Stimulated activated CD8-positive, alpha-beta memory T cell treated with anti-CD3 and anti-CD28 coated beads, Interleukin-12 subunit alpha, Interleukin-12 subunit beta, amount 100 ng/mL, for 4 hours (primary cell): ENCODE results near the gene OSCP1.
A peak's percentile ranks its signal among the peaks of the same experiment; 100 is the strongest.

Experiments
- DNase-seq: peaks from one replicate; pipeline ENCODE4 v3.0.0-alpha.2; 2020; ENCODE audit warnings: low read depth

Gene OSCP1

GRCh38 chr1:36475341-36475740 lies 25.1 kb upstream of the OSCP1 start:
- DNase-seq: no peak

- DNase-seq: no peak
Observed at GRCh38 chr1:36472656-36473055, 22.4 kb upstream of the OSCP1 start.

DNA sequence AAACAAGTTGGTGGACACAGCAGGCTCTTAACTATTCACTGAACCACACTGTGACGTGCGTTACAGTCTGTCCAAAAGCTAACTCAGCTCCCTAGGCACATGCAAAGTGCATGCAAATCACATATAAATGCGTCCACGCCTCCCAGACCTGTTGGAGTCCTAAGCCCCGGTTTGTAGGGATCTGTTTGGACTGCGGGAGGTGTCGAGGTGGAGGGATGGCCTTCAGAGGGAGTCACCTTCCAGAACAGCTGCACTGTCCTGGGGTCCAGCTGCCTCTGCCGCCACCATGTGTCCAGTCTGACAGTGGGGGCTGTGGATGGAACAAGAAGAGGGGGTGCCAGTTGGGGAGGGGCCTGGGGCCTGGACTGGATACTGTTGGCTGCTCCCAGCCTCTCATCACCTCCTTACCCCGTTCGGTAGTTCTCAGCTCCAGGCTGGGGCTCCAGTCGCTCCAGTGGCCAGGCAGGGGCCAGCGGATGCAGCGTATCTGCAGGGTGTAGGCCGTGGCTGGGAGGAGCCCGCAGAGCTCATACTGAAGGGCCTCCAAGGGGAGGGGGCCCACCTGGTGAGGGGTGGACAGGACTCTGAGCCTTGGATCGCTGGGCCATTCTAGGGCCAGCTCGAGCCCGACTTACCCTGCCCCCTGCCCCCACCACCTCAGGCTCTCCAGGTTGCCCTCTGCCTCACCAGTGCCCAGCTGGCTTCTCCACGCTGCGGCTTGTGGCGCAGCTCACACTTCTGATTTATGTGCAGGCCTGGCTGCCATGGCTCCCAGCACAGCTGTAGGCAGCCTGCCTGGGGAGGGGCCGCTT lies 21.8 kb upstream of the OSCP1 start:
- no peak for DNase-seq

- no peak for DNase-seq
Observed at GRCh38 chr1:36469163-36469562, 18.9 kb upstream of the OSCP1 start.

- no peak for DNase-seq
Observed at GRCh38 chr1:36467700-36468455, 17.6 kb upstream of the OSCP1 start.

DNA sequence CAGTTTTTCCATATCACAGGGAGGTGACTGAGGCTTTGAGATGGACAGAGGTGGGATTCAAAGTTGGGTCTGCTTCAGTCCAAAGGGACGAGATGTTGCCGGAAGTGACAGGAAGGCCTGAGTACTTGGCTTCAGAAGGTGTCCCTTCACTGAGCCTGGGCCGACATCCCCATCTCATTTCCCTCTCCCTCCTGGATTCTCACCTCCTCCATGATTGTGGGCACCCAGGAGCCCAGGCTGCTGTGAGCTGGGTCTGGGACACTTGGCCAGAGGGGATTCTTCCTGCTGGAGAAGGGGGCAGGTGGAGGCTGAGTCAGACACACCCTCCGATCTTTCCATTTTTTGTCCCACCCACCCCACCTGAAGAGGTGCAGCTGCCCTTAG lies 16.8 kb upstream of the OSCP1 start:
- DNase-seq: no peak

- no peak for DNase-seq
Observed at GRCh38 chr1:36466370-36467026, 16.2 kb upstream of the OSCP1 start.

DNA sequence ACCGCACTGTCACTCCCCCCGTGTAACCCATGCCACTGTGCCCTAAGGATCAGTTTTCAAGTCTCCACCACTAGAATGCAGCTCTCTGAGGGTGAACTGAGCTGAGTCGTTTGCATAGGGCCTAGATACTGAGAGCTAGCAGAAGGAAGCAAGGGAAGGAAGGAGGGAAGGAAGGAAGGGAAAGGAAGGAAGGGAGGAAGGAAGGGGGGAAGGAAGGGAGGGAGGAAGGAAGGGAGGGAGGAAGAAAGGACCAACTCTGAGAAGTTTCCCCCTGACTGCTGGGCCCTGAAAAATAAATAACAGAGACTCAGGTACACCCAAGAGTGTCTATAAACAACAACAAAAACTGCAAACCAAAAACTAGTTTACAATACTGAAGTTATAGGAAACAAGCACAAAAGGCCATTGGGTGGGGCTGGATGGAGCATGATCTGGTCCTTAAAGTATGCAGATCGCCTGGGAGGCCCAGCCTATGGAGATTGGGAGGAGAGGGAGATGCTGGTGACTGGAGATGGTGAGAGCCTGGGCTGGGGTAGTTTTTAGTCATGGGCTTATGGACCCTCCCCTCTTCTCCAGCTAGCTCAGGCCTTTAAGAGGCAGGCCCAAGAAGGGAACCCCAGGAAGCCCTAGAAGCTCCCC lies 15.6 kb upstream of the OSCP1 start:
- DNase-seq: no peak

DNA sequence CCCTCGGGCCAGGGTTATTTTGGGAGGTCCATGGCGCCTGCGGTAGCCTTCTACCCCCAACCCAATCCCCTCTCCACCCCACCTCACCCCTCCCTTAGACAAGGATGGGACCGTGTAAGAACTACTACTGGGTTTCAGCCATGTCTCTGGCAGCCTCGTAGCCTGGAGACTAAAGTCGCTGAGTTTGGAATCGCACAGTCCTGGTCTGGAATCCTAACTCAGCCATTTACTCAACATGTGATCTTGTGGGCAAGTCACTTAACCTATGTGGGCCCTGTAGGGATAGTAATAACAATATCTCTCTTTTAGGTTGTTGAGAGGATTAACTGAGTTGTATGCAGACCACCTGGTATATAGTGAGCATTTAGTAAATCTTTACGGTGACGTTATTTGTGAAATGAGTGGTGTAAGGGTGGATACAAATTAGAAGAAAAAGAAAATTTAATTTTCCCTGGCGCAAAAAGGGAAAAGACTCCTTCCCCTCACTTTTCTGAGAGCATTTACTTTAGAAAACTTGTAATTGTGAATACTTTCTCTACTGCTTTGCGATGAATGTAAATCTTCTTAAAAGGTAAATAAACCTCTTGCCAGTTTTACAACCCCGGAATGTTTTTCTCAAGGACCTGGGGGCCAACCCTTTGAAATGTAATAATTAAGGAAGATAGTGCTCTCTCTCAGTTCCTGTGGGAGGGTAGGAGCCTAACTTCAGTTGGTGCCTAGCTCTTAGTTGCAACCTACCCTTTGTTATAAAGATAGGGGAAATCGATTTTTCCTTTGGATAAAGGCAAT lies 14.5 kb upstream of the OSCP1 start:
- DNase-seq: no peak

- DNase-seq: peak; percentile 91
Observed at GRCh38 chr1:36463803-36464604, 13.8 kb upstream of the OSCP1 start, which contains the start of gene MRPS15. Gene MRPS15 (minus strand): TSS chr1:36464384. CDS start chr1:36464275, 109 bp downstream.

DNA sequence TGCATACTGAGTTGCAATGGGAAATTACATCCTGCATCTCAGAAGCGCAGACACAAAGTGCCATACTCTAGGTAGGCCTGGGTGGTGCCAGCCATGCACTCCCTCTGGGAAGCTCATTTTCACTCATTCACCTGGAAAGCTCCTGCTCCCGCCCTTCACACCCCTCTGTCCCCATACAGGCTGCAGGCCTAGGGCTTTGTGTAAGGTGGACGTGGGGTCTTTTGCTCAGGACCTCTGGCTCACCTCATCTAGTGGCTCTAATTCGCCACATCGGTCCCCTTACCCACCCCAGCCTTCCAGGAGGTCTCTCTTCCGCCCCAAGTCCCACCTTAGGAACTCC lies 13.2 kb upstream of the OSCP1 start:
- no peak for DNase-seq

- no peak for DNase-seq
Observed at GRCh38 chr1:36458910-36459309, 8.7 kb upstream of the OSCP1 start.

DNA sequence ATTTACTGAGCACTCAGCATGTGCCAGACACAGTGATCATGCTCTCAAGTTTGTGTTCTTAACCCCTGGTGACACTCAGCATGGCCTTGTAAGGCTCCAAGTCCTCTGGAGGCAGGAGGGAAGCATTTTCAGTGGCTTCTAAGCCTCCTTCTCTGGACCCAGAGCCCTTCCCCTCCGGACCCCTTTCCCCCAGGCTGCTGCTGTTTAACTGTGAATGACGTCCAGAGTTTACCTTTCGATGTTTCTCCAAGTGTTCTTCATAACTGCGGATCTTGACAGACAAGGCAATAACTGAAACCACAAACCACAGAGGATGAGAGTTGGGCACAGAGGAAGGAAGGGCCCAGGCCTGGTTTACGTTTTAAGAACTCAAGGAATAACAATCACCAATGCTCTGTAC lies 7.4 kb upstream of the OSCP1 start:
- DNase-seq: no peak

DNA sequence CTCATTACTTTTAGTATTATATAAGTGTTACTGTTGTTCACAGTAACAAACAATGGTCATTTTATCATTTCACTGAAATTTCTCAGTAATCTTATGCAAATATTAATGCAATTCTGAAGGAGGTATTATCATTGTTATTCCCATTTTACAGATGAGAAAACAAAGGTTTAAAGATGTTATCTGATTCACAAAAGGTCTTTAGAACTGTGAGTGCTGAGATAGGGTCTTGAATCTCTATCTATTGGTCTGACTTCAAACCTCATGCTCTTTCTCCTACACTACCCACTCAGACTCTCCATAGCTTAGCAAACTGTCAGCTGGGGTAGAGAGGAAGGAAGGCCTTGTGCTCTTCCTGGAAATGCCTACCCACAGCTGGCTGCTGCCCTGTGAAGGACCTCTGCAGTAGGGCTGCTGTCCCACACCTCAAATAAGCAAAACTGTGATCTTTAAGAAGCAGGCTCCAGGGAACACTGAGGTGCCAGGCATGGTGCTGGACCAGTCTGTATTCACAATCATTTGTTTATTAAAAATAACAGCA lies 6.2 kb upstream of the OSCP1 start:
- no peak for DNase-seq

GRCh38 chr1:36455386-36455785 lies 5.1 kb upstream of the OSCP1 start:
- no peak for DNase-seq

DNA sequence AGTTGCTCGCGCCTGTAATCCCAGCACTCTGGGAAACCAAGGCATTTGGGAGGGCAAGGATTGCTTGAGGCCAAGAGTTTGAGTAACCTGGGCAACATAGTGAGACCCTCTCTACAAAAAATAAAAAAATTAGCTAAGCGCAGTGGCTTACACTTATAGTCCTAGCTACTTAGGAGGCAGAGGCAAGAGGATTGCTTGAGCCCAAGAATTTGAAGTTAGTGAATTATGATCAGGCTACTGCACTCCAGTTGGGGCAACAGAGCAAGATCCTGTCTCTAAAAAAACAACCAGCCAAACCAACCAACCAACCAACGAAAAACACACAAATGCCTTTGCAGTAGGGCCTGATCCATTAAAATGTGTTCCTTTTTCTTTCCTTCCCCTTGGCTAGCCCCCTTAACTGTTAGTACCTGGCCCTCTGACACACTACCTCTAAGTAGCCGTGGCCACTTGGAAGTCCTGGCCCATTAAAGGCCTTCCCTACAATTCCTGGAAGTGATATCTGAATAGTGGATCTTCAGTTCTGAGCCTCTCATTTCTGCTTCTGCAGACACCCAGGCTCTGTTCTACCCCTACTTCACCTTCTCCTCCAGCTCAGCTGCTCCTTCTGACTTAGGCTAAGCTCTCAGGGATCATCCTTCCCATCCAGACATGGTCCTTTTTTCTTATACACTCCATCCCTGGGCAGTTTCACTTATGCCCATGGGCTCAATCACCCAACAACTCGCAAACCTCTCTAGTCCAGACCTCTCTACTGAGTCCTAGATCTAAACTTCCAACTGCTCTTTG lies 3.5 kb upstream of the OSCP1 start:
- DNase-seq: no peak

GRCh38 chr1:36453051-36453450 lies 2.8 kb upstream of the OSCP1 start:
- no peak for DNase-seq

- no peak for DNase-seq
Observed at GRCh38 chr1:36450919-36451305, 661 bp upstream of the OSCP1 start.

DNA sequence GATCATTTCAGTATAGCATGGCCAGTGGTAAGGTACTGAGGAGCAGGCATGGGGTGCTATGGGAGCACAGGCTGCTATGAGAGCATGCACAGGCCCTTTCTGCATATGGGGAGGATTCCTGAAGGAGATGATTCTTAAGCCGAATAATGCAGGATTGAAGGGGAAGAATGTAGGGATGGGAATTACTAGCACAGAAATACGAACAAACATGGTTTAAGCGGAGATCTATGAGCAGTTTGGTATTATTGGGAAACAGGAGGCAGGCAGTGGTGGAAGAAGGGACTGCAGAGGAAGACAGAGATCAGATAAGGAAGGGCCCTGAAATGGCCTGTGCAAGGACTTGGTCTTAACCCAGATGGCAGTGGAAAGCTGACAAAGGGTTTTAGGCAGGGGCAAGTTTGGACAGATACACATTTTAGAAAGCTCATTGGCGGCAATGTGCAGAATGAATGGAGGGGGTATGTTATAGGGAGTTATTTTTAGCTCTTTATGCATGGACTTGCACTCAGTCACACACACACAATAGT lies 1.7 kb downstream of the OSCP1 start:
- no peak for DNase-seq

DNA sequence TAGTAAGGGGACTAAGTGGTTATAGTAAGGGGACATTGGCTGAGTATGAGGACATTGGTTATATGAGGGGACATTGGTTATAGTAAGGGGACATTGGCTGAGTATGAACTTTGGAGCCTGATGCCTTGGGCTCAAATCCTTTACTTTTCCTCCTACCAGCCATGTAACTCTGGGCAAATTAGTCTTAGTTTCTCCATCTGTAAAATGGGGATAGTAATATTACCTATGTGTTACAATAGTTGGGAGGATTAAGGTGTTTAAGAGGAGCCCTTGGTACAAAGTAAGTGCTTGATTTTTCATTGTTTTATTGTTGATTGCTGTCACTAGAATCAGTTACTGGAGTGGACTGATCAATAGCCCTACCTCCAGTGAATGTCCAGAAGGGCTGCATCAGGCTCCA lies 2.8 kb downstream of the OSCP1 start:
- no peak for DNase-seq
